ENCODE data around the gene RARRES2.

Gene RARRES2

DNA sequence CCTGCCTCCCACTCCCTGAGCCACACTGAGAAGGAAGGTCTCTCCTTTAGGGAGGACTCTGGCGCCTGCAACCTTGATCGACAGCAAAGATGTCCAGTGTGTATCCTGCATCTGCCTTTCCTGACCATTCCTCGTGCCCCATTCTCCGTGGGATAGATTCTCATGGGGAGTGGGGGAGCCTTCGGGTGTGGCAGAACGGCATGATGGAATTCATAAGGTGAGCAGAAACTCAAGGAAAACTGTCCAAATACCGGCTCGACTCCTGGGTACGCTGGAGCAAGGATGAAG lies 636 bp upstream of the RARRES2 start:
- FAIRE-seq = no peak
- no peak for DNase-seq (ENCODE audit: insufficient read length, low spot score)
- TF ChIP-seq, protein P1, sequence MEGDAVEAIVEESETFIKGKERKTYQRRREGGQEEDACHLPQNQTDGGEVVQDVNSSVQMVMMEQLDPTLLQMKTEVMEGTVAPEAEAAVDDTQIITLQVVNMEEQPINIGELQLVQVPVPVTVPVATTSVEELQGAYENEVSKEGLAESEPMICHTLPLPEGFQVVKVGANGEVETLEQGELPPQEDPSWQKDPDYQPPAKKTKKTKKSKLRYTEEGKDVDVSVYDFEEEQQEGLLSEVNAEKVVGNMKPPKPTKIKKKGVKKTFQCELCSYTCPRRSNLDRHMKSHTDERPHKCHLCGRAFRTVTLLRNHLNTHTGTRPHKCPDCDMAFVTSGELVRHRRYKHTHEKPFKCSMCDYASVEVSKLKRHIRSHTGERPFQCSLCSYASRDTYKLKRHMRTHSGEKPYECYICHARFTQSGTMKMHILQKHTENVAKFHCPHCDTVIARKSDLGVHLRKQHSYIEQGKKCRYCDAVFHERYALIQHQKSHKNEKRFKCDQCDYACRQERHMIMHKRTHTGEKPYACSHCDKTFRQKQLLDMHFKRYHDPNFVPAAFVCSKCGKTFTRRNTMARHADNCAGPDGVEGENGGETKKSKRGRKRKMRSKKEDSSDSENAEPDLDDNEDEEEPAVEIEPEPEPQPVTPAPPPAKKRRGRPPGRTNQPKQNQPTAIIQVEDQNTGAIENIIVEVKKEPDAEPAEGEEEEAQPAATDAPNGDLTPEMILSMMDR (IDR thresholded peaks at IDR 0.05; ENCODE audit: insufficient read depth, missing control alignments) = no peak

DNA sequence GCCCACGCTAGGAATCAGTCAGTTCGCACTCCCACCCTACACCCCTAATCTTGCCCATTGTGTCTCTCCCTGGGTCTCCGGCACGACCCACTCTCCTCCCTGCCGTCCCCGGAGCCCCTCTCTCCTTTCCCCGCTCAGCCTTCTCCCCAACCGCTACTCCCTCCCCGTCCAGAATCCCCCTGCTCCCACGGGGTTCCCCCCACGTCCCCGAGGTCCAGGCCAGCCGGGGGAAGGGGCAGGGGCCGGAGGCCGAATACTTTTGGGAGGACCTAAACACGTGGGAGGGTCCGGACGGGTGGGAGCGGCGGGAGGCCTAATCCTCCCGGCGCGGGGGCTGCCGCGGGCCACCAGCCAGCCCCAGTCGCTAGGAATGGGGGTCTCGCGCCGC lies 560 bp downstream of the RARRES2 start:
- TF ChIP-seq, protein P1 (IDR thresholded peaks at IDR 0.05; ENCODE audit: insufficient read depth, missing control alignments) = no peak
- no peak for DNase-seq (ENCODE audit: insufficient read length, low spot score)
- FAIRE-seq = no peak

DNA sequence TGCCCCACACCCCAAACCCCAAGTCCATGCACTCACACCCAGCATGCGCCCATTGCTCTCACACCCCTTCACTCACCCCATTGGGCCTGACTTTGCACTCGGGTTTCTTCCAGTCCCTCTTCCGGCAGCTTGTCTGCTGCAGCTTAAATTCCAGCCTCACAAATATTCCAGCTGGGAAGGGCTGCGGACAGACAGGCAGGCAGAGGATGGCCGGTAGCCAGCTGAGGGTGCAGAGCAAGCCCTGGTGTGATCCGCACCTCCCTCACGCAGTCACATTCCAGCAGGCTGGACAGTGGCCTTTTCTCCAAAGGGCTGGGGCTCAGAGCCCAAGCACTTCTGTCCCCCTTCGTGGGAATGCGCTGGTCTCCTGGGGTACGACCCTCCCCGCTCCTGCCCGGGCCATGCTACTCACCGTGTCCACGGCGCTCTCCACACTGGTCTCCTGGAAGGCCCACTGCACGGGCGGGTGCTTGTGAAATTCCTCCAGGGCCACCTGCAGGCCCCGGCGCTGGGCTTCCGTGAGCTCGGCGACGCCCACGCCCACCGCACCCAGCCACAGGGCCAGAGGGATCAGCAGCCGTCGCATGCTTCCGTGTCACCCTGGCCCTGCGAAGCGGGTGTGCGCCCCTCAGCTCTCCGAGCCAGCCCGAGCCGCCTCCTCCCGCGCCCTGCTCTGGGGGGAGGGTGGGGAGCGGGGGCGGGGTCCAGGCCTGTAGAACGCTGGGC lies 1.2 kb downstream of the RARRES2 start:
- TF ChIP-seq, protein P1 (IDR thresholded peaks at IDR 0.05; ENCODE audit: insufficient read depth, missing control alignments) = no peak
- no peak for DNase-seq (ENCODE audit: insufficient read length, low spot score)
- FAIRE-seq = no peak

DNA sequence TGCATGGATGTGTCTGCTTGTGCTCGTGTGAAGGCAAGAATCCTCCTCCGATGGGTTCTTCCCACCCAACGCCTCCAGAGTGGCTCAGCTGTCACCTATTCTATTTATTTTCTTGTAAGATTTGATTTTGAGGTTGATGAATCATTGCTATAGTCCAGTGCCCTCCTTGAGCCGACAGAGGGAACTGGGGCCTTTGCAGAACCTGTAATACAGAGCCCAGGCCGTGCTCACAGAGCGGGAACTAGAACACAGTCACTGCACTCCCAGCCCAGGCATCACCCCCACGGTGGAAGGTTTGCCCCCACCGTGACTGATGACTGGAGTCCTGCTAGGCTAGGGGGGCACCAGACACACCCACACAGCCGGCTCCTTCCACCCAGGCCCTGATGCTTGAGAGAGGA lies 2.0 kb downstream of the RARRES2 start:
- no peak for DNase-seq (ENCODE audit: insufficient read length, low spot score)
- FAIRE-seq = no peak
- TF ChIP-seq, protein P1 (IDR thresholded peaks at IDR 0.05; ENCODE audit: insufficient read depth, missing control alignments) = no peak

DNA sequence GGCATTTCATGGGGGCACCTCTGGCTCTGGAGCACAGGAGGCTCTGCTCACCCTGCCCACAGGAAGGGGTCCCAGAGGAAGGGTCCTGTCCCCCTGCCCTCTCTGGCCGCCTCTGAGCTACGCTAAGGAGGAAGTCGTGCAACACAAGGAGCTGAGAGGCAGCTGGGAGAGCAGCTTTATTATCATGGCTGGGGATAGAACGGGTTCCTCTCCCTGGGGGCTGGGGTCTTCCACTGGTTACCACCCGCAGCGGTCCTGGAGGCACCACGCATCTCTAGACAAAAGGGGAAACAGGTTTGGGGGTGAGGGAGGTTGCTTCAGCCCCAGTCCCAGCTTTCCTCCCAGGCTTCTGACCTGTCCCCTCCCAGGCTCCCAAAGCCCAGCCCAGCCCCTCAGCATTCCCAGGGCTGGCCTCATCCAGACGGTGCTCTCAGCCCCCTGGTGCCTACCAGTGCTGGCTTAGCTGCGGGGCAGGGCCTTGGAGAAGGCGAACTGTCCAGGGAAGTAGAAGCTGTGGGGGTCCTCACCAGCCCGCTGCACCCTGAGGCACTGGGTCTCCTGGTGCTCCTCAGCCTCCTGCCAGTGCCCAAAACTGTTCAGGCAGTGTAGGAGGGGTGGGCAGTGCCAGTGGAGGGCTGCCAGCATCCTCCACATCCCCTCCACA lies 3.1 kb downstream of the RARRES2 start:
- TF ChIP-seq, protein P1 (IDR thresholded peaks at IDR 0.05; ENCODE audit: insufficient read depth, missing control alignments) = no peak
- FAIRE-seq (no peak), DNase-seq (ENCODE audit: insufficient read length, low spot score) (no peak)

DNA sequence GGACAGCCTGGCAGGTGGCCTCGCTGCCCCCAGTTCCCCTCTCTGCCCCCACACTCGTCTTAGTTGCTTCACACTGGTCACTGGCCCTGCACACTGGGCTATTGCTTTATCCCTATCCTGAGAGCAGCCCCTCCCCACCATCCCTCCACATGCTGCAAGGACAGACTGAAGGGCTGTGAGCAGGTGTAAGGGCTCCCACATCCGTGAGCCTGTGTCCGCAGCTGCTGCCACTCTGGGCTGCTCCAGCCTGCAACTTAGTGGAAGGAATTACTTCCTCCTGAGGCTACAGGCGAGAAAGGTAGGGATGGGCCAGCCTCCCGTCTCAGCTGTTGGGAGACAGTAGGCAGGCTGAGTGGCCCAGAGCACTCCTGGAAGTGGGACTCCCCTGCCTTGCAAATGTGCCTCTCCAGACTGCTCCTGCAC lies 3.8 kb downstream of the RARRES2 start:
- FAIRE-seq (no peak), DNase-seq (ENCODE audit: insufficient read length, low spot score) (no peak)
- TF ChIP-seq, protein P1 (IDR thresholded peaks at IDR 0.05; ENCODE audit: insufficient read depth, missing control alignments) = no peak

DNA sequence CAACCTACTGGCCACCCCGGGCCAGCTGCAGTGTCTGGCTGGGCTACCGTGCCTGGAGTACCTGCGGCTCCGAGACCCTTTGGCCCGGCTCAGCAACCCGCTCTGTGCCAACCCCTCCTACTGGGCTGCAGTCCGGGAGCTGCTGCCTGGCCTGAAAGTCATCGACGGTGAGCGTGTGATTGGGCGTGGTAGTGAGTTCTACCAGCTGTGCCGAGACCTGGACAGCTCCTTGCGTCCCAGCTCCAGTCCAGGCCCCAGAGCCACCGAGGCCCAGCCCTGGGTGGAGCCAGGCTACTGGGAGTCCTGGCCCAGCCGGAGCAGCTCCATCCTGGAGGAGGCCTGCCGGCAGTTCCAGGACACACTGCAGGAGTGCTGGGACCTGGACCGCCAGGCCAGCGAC lies 4.2 kb downstream of the RARRES2 start:
- TF ChIP-seq, protein P1 (IDR thresholded peaks at IDR 0.05; ENCODE audit: insufficient read depth, missing control alignments) = no peak
- DNase-seq (ENCODE audit: insufficient read length, low spot score) (no peak), FAIRE-seq (no peak)

Data from D721Med (cell line).